GM19324 (cell line): ENCODE measurements around the gene SLC12A3.

Experiments used
- ATAC-seq: cut with Tn5 transposase; IDR thresholded peaks from one replicate; pipeline ENCODE4 v1.9.1; 2021; ENCODE audit warnings: mild to moderate bottlenecking, moderate library complexity; ENCODE audit not compliant: unreplicated experiment, low FRiP score

Gene SLC12A3

GRCh38 chr16:56864960-56865359 is at the start of gene SLC12A3:
SLC12A3 (plus strand) TSS chr16:56865207; CDS start chr16:56865236, 29 bp downstream.
- ATAC-seq: no peak

DNA sequence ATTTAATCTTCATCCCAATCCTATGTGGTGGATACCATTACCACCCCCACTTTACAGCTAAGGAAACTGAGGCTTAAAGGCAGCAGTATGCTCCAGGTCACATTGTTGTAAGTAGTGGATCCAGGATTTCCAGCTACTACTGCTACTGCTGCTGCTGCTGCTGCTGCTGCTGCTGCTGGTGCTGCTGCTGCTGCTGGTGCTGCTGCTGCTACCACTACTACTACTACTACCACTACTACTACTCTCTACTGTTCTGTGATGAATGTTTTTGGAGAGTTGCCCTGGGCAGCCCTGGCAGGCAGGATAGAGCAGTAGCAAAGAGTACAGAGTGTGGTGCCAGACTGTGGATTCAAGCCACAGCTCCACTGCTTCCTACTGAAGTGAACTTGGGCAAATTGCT is 49.3 kb upstream of the SLC12A3 start:
- ATAC-seq: no peak

- no peak for ATAC-seq
Measured at GRCh38 chr16:56817056-56817455, 48.0 kb upstream of the SLC12A3 start.

- no peak for ATAC-seq
Measured at GRCh38 chr16:56817938-56818337, 47.1 kb upstream of the SLC12A3 start.

- no peak for ATAC-seq
Measured at GRCh38 chr16:56823081-56823733, 41.8 kb upstream of the SLC12A3 start.

- no peak for ATAC-seq
Measured at GRCh38 chr16:56824331-56824730, 40.7 kb upstream of the SLC12A3 start.

GRCh38 chr16:56824804-56825203 is 40.2 kb upstream of the SLC12A3 start:
- ATAC-seq: no peak

GRCh38 chr16:56825826-56826225 is 39.2 kb upstream of the SLC12A3 start:
- no peak for ATAC-seq

DNA sequence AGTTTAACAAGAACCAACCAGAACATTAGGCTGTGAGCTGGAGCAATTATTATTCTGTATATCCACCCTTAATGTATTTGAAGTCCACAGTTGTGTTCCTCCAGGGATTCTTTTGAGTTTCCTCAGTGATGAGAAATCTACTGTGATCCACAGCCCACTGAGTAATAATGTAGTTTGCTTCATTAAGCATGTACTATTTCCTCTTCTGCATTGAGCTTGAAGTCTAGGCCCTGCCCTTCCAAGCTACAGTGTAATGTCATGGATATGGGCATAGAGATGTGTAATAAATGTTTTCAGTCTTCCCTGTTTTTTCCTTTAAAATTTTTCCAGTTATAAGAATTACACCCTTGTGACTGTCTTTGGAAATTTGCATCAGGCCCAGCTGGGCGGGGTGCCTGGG is 36.4 kb upstream of the SLC12A3 start:
- no peak for ATAC-seq

GRCh38 chr16:56830669-56831068 is 34.3 kb upstream of the SLC12A3 start:
- ATAC-seq: no peak

- ATAC-seq: no peak
Measured at GRCh38 chr16:56832768-56833167, 32.2 kb upstream of the SLC12A3 start.

DNA sequence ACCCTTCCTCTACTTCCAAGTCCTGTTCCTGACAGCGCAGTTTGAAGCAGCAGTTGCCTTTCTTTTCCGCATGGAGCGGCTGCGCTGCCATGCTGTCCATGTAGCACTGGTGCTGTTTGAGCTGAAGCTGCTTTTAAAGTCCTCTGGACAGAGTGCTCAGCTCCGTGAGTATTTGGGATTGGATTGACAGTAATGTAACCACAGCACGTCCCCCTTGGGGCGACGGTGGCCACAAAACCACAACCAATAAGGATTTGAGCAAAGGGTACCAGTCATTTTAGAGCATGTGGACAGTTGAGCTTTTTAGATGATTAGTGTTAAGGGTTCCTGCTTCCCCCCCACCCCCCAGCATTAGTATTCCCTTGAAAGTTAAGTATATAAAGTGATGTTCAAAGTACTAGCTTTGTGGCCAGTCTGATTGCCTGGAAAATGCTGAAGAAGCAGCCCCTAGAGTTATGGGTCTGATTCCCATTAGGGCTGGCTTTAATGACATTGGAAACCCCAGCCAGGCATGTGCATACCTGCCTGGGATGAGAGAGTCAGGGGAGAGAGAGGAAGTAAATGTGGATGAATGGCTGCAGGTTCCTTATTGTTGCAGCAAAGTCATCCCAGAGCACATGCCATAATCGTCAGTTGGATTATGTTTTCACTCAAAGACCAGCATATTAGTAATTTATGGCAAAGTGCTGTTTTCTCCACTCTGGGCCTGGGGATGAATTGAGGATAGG is 31.6 kb upstream of the SLC12A3 start:
- ATAC-seq: no peak

- ATAC-seq: no peak
Measured at GRCh38 chr16:56835320-56835719, 29.7 kb upstream of the SLC12A3 start.

- ATAC-seq: no peak
Measured at GRCh38 chr16:56836410-56837230, 28.4 kb upstream of the SLC12A3 start.

GRCh38 chr16:56838622-56839337 is 26.2 kb upstream of the SLC12A3 start:
- no peak for ATAC-seq

GRCh38 chr16:56841233-56841632 is 23.8 kb upstream of the SLC12A3 start:
- no peak for ATAC-seq

DNA sequence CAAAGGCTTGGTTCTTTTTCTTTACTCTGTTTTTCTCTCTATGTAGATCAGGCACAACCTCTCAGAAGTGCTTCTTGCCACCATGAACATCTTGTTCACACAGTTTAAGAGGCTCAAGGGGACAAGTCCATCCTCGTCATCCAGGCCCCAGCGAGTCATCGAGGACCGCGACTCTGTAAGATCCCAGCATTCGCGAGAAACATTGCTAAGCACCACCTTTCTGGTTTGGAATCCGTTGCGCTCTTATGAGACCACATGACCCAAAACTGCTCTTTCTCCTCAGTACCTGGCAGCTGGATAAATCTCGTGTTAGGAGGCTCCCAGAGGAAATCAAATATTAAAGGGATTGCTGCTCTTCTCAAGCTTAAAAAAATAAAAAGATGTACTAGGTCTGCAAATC is 23.3 kb upstream of the SLC12A3 start:
- ATAC-seq: no peak

GRCh38 chr16:56842133-56842532 is 22.9 kb upstream of the SLC12A3 start:
- no peak for ATAC-seq

GRCh38 chr16:56844056-56844455 is 21.0 kb upstream of the SLC12A3 start:
- no peak for ATAC-seq

DNA sequence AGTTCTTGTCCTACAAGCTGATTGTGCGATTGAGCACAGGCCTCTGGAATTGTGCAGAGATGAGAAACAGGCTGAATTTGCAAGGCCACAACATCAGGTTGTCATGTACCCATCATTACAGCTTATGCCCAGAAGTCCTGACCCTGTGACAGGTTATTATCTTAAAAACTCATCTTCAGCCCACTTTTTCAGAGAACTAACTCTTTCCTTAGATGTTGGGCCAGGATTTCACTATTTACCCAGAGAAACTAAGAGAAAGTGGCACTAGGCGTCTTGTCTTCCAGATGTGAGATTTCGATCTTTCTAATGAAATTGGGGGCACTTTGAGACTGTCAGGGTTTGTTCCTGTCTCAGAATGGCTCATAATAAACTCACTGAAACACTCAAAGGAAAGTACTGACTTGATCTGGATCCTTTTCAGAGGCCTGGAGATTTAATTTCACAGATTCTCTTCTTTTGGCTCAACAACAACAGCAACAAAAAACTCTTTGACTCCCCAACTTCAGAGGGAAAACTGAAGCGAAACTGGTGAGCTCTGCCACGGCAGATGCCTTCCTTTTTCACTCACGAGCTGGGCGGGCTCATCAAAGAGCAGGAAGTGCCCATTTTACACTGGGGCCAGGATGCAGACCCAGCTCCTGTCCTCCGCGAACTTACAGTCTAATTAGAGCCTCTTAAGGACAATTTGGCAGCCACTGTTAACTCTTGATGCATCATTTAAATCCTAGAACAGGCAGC is 17.7 kb upstream of the SLC12A3 start:
- no peak for ATAC-seq
